Cortex of kidney (tissue), 1 donor: Measurements from ENCODE around the gene NINJ2.

Experiments
- DNase-seq: peaks from one replicate; lab custom pipeline; 2025; lab: John Stamatoyannopoulos, UW

Gene NINJ2

DNA sequence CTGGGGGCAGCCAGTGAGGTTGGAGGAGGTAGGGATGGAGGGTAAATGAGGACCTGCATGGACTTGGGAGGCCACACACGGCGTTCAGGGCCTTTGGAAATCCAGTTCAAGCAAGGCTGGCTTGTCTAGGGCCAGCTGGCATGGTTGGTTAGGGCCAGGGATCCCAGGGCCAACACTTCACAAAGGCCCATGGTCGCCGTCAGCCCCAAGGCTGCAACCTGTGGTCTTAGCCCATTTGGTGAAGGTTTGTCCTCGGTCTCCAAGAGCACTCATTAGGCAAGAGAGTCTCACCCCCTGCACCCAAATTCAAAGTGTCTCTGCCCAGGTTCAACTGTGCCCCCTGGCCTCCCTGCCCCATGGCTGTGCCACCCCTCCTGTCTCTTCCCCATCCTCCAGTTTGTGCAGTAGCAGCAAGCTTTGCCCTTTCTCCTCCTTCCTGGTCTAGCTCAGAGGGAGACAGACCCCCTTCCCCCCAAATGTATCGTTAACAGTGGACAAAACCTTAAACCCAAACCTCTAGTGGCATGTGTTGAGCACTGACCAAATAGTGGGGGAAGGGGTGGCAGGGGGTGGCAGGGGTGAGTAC is 94.1 kb downstream of the NINJ2 start:
- DNase-seq, result no peak

GRCh38 chr12:568486-568885 is 94.8 kb downstream of the NINJ2 start:
- DNase-seq, result no peak

- no peak for DNase-seq
Observed at GRCh38 chr12:565589-566105, 97.6 kb downstream of the NINJ2 start.

GRCh38 chr12:565161-565560 is 98.1 kb downstream of the NINJ2 start:
- no peak for DNase-seq

DNA sequence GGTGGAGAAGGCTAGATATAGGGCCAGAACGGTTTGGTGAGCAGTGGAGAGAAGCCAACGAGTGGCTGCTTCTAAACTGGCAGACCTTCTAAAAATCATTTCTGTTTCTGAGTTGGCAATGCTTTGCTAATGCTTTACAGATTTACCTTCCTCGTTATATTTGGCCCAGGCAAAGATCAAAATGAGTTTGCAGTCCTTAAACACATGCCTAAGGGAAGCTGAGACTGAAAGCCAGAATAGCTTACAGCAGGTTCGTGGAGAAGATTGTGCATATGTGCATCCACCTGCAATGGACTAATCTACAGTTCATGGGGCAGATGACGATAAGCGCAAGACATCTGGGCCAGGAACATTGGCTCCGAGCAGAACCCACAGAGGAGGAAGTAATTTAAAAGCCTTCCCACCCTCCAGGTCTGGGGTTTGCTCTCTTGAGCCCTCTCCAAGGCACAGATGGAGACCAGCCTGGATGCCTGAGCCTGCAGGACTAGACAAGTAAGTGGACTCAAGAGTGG is 99.4 kb downstream of the NINJ2 start:
- DNase-seq, result no peak

GRCh38 chr12:563250-563781 is 99.9 kb downstream of the NINJ2 start:
- DNase-seq, result no peak

- no peak for DNase-seq
Observed at GRCh38 chr12:562634-563033, 100.6 kb downstream of the NINJ2 start.

GRCh38 chr12:561908-562593 is 101.2 kb downstream of the NINJ2 start:
- DNase-seq, result no peak

DNA sequence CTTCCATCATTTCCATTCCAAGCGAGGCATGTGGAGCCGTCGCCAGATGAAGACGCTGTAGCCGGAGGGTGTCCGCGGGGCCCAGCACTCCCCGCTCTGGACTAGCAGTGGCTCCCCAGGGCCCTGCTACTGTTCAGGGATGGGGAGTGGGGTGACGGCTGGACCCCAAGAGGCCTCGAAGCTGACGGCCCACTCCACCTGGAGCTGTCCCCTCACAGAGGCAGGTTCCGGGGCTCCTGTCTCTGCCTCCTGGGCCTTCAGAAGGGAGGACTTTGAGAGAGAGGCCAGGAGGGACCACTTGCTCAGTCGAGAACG is 101.9 kb downstream of the NINJ2 start:
- no peak for DNase-seq

DNA sequence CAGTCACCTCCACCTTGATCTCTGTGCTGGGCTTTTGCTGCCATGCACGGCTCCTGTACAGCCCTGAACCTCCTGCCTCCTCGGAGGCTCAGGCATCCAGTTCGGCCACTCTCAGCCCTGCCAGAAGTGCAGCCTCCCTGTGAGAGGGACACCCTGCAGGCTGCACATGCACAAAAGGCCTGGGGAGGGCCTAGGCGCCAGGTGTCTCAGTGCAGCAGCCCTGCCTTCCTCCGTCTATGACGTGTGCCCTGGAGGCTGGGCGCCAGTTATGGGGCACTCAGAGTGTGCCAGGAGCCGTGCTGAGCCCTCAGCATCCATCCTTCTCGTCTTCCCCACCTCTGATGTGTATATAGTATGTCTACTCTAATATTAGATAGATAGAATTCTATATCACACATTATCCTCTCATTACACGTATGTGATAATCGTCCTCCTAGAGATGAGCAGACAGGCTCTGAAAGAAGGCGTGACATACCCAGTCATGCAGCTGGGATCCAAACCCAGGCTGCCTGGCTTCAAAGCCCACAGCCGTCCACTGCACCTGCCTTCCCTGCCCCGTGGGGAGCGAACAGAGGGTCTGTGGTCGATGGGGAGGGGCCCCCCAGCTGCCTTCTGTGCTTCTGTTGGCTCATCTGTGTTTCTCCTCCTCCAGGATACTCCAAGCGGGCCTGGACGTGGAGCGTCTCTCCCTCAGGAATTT is 102.4 kb downstream of the NINJ2 start:
- DNase-seq, result no peak

DNA sequence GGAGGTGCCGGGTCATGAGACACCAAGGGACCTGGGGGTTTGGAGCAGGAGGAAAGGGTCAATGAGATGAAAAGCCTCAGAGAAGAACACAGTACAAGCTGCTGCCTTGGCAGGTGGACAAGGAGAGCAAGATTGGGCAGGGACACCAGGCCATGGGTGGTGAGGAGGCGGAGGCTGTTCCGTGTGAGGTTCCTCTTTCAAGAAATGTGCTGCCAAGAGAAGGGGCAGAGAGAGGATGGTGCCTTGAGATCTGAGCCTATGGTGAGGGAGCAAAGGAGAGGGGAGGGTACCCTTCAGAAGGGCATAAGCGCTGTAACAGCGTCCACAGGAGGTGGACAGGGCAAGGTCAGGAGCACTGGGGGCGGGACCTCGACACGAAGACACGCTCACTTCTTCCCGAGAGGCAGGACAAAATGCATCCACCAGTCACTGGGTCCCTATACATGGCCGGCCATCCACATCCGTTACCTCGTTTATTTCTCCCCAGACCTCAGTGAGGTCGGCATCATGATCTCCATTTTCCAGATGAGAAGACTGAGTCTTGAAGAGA is 103.3 kb downstream of the NINJ2 start:
- DNase-seq, result no peak

- no peak for DNase-seq
Observed at GRCh38 chr12:559208-559905, 103.9 kb downstream of the NINJ2 start.

DNA sequence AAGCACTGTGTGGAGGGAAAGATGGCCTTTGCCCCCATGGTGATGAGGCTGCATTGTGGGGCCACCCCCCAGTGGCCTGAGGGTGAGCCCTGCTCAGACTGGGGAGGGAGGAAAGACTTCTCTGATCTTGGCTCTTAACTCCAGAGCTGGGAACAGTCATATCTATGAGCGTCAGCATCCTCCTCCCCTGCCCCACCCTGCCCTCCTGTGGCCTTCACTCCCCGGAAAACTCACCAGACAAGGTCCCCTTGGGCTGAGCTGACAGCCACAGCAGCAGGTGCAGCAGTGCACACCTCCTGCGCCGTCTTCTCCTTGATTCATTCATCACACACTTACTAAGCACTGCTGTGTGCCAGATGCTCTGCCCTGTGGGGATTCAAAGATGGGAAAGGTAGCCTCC is 104.7 kb downstream of the NINJ2 start:
- DNase-seq, result no peak

DNA sequence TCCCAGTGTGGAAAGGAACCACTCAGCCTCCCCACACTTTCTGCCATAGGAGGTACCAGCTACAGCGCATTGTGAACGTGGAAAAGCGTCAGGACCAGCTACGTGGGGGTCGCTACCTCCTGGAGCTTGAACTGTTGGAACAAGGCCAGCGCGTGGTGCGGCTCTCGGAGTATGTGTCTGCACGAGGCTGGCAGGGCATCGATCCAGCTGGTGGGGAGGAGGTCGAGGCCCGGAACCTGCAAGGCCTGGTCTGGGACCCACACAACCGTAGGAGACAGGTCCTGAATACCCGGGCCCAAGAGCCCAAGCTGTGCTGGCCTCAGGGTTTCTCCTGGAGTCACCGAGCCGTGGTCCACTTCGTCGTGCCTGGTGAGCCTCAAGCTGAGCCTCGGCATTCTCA is 106.7 kb downstream of the NINJ2 start:
- DNase-seq, result no peak

GRCh38 chr12:554001-554285 is 109.3 kb downstream of the NINJ2 start:
- DNase-seq, result no peak

DNA sequence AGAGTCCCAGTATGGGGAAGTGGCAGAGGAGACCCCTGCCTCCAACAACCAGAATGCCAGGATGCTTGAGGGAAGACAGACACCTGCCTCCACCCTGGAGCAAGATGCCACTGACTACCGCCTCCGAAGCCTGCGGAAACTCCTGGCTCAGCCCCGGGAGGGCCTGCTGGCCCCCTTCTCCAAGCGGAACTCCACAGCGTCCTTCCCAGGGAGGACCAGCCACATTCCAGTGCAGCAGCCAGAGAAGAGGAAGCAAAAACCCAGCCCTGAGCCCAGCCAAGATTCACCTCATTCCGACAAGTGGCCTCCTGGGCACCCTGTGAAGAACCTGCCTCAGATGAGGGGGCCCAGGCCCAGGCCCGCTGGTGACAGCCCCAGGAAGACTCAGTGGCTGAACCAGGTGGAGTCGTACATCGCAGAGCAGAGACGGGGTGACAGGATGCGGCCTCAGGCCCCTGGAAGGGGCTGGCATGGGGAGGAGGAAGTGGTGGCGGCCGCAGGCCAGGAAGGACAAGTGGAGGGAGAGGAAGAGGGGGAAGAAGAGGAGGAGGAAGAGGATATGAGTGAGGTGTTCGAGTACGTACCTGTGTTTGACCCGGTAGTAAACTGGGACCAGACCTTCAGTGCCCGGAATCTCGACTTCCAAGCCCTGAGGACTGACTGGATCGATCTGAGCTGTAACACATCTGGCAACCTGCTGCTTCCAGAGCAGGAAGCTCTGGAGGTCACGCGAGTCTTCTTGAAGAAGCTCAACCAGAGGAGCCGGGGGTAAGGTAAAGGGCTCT is 109.8 kb downstream of the NINJ2 start:
- DNase-seq, result no peak

- DNase-seq, result no peak
Observed at GRCh38 chr12:552466-552865, 110.8 kb downstream of the NINJ2 start.

DNA sequence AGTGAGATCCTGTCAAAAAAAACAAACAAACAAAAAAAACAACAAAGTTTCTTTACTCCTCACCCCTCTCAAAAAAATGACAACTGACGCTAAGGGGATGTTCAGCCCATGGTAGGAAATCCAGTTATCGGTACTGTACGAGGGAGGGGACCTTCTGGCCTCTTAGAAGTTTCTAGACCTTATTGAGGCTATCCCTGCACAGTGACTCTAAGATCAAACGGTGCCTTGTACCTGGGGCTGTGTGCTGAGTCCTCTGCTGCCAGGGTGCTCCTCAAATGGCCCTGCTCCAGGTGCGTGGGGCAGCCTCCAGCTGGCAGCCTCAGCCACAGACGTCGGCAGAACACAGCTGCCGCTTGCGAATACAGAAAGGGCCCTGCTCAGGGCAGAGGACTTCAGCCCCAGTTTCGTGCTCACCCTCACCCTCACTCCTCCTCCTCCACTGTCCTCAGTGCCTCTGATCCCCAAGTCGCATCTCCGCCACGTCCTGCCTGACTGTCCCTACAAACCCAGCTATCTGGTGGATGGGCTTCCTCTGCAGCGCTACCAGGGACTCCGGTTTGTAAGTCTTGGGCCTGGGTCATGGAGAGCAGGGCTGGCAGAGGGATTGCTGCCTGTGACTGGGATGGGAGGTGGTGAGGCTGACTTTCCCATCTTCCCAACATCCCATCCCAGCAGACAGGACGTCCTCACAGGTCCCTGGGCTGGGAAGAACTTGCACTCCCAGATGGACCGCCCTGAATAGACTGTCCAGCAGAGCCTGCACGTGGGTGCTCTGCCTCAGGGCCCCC is 112.6 kb downstream of the NINJ2 start:
- no peak for DNase-seq

DNA sequence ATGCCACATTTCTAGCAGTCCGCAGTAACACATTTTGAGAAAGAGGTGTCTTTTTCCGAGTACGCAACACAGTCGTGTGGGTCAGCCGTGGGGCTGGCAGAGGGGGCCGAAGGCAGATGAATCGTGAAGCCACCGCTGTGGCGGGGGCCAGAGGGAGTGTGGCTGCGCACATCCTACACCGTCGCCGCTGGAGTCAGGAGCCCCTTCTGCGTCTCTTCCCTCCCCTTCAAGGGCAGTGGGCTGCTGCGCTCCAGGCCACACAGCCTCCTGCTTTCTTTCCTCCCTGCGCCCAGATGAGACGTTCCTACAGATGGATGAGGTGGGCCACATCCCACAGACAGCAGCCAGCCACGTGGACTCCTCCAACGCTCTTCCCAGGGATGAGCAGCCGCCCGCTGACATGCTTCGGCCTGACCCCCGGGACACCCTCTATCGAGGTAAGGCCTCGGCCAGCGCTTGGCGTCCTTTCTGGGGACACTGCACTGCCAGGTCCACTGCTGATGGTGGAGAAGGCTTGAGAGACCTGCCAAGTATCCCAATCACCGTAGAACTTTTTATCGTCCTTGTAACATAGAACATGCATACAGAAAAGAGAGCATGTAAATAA is 113.7 kb downstream of the NINJ2 start:
- DNase-seq, result no peak

DNA sequence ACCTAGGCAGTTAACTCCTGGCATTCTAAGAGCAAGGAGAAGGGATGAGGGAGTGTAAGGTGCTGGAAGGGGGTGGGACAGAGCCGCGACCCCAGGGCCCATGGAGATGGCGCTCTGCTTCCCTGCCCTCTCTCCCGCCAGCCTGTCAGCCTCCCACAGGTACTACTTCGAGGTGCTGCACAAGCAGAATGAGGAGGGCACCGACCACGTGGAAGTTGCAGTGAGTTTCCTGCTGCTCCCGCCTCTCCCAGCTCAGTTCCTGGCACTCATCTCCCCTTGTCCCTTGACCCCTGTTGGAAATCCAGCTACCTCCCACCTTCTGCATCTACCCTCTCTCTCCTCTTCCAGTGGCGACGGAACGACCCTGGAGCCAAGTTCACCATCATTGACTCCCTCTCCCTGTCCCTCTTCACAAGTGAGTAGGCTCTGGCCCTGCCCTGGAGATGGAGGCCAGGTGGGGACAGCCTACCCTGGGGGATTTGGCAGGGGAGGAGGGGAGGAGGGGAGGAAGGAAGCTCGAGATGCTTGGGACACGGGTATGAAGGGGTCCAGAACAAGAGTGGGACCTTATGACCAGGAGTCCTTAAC is 115.3 kb downstream of the NINJ2 start:
- no peak for DNase-seq
